Fibroblast of skin of left biceps (primary cell): ENCODE results near the gene UBIAD1.
"Not testable (repeated sequence)": the region's sequence is repeated elsewhere in the genome, so short reads cannot be mapped to it uniquely, and the experiment has no call there.

Experiments
- DNase-seq, 2 experiments: peaks; one replicate each; pipeline ENCODE4 v3.0.0-alpha.2; 2013; ENCODE audit warnings: low read depth in 2 of 2

Gene UBIAD1

DNA sequence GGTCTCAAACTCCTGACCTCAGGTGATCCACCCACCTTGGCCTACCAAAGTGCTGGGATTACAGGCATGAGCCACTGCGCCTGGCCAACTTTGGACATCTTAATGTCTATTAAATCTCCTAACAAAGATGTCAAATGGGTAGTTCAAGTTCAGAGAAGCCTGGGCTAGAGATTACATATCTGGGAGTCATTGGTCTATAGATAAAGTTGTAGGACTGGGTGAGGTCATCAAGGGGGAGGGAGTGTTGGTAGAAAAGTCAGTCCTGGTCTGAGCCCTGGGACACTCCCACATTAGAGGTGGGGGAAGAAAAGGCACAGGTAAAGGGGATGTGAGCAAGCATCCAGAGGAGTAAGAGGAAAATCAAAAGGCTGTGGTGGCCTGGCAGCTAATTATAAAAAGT, 6.6 kb downstream of the UBIAD1 start:
- DNase-seq, result no peak

DNA sequence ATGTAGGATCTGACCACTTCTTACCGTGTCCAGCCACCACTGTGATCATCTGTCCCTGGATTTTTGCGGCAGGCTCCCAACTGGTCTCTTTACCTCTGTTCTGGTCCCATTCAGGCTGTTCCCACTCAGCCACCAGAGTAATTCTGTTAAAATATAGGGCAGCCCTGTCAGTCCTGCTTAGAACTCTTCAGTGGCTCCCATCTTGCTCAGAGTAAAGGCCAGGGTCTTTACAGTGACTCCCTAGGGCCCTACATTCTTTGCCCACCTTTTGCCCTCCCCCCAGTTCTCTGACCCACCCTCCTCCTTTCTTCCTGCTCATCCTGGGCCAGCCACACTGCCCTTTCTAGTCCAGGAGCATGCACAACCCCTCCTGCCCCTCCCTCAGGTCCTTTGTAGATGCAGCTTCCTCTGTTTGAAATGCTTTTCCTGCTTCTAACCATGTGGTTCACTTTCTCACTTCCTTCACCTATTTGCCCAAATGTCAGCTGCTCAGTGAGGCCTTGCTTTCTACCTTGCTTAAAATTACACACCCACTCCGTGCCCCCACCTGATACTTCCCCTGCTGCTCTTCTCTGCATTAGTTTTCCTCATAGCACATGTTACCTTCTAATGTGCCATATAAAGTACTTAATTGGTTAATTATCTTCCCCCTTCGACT, 7.8 kb downstream of the UBIAD1 start:
- DNase-seq, result no peak

DNA sequence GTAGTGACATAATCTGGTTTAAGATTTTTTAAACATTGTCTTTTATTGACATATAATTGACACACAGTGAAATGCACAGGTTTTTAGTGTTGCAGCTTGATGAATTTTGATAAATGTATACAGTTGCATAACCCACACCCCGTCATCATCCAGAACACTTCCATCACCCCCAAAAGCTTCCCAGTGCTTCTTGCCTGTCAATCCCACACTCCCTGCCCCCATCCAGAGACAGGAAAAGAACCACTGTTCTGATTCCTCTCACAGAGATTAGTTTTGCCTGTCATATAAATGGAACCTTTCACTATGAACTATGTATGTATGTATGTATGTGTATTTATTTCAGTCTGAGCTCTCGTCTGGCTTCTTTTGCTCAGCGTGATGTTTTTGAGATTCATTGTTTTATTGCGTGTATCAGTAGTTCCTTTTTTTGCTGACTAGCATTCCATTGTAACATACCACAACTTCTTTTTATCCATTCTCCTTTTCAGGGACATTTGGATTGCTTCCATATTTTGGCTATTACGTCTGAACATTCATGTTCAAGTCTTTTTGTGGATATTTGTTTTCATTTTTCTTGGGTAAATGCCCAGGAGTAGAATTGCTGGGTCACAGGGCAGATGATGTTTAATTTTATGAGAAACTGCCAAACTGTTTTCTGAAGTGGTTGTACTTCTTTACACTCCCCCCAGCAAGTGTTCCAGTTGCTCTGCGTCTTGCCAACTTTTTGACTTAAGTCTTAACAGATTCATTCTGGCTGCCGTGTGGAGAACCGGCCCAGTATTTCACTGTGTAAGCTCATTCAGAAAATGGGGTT, 8.7 kb downstream of the UBIAD1 start:
- DNase-seq, result peak; percentile 89 to 94

GRCh38 chr1:11283151-11283550, 10.2 kb downstream of the UBIAD1 start:
- DNase-seq, result no peak

DNA sequence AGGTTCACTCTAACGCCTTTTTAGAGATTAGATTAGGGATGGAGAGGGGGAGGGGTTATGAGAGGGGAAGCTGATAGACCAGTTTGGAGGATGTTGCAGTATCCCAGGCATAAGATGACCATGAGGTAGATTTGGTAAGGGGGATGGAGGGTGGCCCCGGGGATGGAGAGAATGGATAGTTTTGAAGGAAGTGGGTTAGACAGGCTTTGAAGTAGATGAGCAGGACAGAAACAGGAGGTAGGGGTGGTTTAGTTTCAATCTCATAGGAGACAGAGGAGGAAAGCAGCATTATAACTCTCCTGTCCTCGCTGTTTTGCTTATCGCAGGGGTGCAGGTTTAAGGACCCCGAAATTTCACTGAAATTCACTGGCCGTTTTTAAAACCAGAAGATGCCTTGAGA, 11.8 kb downstream of the UBIAD1 start:
- no peak for DNase-seq

GRCh38 chr1:11285883-11286734, 13.1 kb downstream of the UBIAD1 start:
- DNase-seq, result no peak

GRCh38 chr1:11286735-11287410, 13.9 kb downstream of the UBIAD1 start:
- no peak for DNase-seq

DNA sequence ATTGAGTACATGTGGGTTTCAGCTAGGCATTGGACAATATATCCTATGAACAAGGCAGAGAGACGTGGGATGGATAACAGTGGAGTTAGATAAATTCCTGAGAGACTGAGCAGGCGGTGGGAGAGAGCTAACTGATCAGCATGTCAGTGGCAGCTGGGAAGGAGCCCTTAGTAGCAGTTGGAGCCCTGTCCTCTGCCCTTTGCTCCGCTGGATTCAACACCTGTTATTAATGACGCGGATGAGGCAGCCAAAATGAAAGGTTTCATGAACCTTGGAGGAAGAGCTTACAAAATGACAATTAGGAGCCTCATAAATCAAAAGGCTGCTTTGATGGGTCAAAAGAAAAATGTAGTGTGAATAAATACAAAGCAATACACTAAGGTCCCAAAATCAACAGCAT, 16.1 kb downstream of the UBIAD1 start:
- no peak for DNase-seq

- DNase-seq, result no peak
Measured at GRCh38 chr1:11291049-11291448, 18.1 kb downstream of the UBIAD1 start.

- DNase-seq, result no peak
Measured at GRCh38 chr1:11293856-11294255, 20.9 kb downstream of the UBIAD1 start.

GRCh38 chr1:11294951-11295350, 22.0 kb downstream of the UBIAD1 start:
- no peak for DNase-seq

GRCh38 chr1:11295905-11296304, 22.9 kb downstream of the UBIAD1 start:
- DNase-seq, result no peak

- not testable (repeated sequence) for DNase-seq
Measured at GRCh38 chr1:11297774-11298173, 24.8 kb downstream of the UBIAD1 start.

GRCh38 chr1:11298390-11299224, 25.6 kb downstream of the UBIAD1 start:
- no peak for DNase-seq

DNA sequence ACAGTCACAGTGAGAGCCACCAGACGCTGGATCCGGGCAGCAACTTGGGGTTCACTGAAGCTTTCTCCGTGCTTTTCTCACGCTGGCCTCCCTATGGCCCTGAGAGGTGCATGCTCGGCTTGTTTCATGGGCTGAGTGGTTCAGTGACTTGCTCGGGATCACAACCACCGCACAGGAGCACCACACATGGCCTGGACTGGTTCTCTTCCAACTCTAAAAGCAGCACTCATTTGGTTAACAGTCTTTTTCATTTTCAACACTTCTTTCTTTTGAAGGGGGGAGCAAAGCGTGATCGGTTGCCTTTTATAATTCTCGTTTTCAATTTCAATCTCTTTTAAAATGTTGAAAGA, 26.2 kb downstream of the UBIAD1 start:
- DNase-seq, result no peak

- DNase-seq, result no peak
Measured at GRCh38 chr1:11301601-11302000, 28.6 kb downstream of the UBIAD1 start.

DNA sequence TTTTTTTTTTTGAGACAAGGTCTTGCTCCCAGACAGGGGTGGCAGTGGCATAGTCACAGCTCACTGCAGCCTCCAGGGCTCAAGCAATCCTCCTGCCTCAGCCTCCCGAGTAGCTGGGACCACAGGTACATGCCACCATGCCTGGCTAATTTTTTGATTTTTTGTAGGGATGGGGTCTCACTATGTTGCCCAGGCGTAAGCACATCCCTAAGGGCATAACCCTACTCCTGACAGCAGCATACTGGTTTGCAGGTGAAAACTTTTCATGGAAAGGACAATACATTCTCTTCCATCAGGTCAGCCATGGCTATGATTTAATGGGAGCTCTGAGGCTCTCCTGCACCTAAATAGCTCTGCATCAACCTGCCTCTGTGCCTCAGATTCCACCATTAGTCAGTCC, 29.4 kb downstream of the UBIAD1 start:
- no peak for DNase-seq

DNA sequence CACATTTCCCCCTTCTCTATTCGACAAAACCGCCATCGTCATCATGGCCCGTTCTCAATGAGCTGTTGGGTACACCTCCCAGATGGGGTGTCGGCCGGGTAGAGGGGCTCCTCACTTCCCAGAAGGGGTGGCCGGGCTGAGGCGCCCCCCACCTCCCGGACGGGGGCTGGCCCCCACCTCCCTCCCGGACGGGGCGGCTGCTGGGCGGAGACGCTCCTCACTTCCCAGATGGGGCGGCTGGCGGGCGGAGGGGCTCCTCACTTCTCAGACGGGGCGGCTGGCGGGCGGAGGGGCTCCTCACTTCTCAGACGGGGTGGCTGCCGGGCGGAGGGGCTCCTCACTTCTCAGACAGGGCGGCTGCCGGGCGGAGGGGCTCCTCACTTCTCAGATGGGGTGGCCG, 32.5 kb downstream of the UBIAD1 start:
- not testable (repeated sequence) for DNase-seq

DNA sequence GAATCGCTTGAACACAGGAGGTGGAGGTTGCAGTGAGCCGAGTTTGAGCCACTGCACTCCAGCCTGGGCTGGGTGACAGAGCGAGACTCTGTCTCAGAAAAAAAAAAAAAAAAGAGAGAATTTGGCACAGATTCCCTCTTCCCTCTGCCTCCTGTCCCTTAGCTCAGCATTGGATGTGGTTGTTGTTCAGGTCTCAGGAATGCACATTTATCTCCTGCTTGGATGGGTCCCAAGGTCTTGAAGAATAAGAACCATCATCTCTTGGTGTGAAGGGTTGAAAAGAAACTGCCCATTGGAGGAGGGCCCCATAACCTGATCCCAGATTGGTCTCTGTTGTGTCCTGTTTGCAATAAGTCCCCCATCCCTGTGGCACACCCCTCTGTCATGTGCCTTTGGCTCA, 34.9 kb downstream of the UBIAD1 start:
- no peak for DNase-seq

DNA sequence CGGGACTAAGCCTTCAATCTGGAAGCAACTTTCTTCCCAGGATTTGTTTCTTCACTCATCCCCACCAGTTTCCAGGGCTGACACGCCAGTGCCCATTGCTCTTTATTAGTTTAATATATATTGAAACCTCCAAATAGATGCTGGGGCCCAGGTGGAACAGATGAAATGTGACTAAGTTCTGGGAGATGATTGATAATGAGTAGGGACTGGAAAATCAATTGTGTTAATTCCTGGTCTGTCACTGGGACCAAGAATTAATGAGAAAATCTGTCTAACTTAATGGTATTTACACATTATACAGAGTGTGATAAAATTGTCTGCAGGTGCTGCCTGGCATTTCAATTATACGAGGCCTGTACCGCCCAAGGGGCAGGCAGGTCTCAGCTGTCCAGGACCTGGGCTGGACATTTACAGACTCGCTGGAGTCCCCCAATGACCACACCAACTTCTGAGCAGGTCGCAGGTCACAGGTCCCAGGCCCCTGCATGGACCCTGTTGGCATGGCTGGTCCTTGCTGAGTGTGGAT, 35.8 kb downstream of the UBIAD1 start:
- no peak for DNase-seq

- DNase-seq, result no peak
Measured at GRCh38 chr1:11309385-11309784, 36.4 kb downstream of the UBIAD1 start.
